ENCODE results near the gene TPRN.
"Not testable (repeated sequence)": the region's sequence is repeated elsewhere in the genome, so short reads cannot be mapped to it uniquely, and the experiment has no call there.

Gene TPRN, protein sequence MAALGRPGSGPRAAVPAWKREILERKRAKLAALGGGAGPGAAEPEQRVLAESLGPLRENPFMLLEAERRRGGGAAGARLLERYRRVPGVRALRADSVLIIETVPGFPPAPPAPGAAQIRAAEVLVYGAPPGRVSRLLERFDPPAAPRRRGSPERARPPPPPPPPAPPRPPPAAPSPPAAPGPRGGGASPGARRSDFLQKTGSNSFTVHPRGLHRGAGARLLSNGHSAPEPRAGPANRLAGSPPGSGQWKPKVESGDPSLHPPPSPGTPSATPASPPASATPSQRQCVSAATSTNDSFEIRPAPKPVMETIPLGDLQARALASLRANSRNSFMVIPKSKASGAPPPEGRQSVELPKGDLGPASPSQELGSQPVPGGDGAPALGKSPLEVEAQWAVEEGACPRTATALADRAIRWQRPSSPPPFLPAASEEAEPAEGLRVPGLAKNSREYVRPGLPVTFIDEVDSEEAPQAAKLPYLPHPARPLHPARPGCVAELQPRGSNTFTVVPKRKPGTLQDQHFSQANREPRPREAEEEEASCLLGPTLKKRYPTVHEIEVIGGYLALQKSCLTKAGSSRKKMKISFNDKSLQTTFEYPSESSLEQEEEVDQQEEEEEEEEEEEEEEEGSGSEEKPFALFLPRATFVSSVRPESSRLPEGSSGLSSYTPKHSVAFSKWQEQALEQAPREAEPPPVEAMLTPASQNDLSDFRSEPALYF

DNA sequence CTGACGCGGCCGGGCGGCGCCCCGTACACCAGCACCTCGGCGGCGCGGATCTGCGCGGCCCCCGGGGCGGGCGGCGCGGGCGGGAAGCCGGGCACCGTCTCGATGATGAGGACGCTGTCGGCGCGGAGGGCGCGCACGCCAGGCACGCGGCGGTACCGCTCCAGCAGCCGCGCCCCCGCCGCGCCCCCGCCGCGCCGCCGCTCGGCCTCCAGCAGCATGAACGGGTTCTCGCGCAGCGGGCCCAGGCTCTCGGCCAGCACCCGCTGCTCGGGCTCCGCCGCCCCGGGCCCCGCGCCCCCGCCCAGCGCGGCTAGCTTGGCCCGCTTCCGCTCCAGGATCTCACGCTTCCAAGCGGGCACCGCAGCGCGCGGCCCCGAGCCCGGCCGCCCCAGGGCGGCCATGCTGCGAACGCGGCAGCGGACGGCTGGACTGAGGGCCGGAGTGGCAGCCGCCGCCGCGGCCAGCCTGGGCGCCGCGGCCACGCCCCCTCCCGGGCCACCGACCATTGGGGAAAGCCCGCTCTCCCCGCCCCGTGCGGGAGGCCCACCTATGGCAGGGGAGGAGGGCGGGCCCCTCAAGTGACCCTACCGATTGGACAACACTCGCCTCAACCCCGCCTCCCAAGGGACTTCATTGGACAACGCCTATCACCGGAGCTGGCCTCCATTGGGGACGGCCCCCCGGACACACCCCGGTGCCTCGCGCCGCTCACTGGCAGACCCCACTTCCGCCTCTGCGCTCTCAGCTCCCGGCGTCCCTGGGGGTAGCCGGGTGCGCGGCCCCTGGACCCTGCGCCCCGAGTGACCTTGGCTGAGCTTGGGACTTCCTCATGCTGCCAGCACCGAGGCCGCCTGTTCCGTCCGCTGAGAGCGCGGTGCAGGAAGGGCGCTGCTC, at the start of gene TPRN:
TPRN (minus strand) TSS at position 431 of the 894 bp plus-strand sequence; CDS start at position 401, 30 bp downstream.
- peak; percentile 41 to 100 (median 98) for DNase-seq

DNA sequence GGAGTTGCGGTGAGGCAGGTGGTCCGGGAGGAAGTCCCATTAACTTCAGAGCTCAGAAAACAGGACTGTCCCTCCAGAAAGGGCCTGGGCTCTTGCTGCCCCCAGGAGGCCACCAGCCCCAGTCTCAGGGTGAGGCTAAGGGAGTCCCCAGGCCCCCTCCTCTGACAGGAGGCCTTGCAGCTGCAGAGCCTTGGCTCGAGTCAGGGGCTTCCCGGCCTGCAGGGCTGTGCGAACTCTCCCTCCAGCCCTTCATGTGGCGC, 47.3 kb upstream of the TPRN start:
- no peak for DNase-seq

DNA sequence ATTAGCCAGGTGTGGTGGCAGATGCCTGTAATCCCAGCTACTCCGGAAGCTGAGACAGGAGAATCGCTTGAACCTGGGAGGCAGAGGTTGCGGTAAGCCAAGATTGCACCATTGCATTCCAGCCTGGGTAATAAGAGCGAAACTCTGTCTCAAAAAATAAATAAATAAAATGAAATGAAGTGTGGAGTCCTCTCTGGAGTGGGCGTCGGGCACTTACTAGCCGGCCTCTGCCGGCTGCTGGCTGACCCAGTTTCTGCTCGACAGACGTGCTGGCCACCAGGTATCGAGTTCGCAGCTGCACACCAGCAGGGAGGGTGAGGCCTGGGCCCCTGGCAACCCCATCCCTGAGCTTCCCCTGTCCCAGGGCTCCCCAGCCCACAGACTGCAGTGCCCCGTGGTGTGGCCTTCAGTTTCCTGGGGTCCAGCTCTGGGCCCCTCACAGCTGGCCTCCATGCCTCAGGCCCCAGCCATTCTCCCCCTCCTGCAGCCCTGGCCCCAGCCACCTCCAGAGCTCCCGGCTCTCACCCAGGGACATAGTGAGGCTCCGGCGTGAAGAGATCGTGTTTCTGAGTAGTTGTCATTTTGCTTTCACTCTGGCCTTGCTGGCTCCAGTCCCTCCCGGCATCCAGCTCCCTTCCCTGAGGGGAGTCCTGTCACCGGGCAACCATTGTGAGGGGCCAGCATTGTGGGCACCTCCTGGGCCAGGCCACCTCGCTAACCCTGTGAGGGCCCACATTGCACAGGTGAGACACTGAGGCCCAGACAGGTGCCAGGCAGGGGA, 46.8 kb upstream of the TPRN start:
- DNase-seq = no peak

DNA sequence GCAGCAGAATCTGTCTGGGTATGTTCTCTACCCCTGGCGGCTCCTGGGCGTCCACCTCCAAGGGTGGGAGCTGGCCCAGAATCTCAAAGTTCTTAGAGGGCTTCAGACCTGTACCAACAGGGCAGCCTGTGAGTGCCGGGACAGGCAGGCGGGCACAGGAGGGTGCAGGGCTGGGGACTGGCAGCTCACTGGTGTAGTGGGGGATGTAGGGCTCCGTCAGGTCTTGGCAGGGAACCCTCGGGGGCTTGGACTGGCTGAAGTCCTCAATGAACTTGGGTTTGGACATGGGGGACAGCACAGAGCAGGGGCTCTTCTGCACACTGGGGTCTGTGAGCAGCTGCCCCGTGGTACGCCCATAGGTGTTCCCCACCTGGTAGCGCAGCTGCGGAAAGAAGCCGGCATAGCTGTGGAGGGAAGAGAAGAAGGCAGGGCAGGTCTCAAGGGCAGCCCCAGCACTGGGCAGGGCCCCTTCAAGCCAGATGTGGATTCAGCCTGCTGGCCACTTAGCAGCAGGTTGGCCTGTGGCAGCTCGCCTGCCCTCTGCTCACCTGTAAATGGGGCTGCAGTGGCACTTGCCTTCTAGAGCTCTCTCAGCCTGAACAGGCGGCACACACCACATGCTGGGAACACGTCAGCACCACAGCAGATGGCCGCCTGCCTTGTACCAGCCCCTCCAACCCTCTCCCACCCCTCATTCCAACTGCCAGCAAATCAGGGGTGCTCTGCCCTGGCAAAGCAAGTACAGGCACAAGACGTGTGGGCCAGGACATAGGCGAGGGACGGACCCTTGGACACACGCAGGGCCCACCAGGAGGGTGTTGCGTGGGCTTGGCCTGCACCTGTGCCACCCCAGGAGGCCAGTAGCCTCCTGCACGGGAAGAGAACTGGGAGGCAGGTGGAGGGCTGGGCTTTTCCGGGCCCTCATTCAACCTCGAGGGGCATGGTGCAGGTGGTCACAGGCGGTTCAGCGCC, 45.2 kb upstream of the TPRN start:
- DNase-seq = no peak

DNA sequence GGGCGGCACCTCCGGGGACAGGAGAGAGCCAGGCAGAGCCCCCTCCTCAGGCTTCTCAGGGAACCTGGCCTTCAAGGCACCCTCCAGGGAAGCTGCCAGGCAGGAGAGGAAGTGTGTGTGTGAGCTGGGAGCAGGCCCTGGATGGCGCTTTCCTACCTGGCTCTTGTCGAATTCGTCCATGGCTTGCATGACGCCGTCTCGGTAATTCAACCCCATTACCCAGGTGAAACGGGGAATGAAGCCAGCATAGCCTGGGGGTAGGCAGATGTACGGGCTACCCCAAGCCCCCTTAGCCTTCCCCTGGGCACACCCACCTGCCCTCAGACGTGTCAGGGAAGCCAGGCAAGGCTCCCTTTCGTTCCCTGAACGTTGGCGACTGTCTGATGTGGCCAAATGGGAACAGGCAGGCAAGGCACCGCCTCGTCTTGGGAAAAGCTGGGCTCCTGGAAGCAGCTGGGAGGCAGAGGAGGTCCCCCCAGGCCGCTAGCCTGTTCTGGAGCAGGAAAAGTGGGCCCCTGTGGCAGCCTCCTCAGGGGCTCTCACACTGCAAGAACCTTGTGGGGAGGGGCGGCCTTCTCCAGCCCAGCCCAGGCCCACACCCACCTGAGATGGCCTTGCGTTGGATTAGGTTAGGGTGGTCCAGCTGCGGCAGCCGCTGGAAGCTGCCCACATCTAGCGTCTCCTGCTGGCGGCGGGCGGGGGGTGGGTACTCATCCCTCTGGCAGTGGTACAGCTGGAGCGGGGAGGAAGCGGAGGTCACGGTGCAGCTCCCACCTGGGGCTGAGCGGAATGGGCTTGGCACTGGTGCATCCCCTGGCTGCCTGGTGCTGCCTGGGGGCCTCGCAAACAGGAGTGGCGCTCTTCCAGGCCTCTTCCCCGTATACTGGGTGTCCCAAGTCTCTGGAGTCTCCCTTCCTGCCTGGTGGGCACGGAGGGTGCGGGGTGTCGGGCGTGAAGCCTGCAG, 44.2 kb upstream of the TPRN start:
- no peak for DNase-seq

DNA sequence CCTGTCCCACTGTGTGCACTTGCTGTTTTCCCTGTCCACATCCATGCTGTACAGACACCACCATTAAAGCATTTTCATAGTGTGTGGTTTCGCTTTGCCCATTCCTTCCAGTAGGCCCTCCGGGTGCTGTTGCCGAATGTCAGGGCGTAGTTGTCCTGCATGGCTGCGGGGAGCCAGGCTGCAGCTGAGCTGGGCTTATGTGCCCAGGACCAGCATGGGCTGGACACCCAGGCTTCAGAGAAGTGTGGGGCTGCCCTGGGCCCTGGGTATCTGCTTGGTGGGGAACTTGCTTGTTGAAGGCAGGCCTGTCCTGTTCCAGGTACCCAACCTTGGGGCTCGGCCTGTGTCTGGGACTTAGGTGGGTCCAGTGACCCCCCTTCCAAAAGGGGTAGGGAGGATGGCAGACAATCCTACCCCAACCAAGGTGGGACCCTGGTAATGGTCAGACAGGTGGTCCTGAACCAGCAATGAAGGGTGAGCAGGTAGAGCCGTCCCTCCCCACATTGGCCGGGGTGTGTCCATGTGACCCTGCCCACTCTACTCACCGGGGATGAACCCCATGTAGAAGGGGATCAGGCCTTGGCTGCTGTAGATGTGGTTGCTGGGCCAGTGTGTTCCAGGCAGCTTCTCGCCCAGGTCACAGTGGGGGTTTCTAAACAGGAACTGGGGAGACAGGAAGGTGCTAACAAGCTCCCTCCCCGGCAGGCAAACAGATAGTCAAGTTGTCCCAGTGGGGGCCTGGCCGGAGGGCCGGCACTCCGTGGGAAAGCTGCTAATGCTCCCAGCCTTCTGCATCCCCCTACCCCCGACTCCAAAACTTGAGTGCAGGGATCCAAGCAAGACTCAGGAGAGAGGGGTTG, 43.3 kb upstream of the TPRN start:
- no peak for DNase-seq

DNA sequence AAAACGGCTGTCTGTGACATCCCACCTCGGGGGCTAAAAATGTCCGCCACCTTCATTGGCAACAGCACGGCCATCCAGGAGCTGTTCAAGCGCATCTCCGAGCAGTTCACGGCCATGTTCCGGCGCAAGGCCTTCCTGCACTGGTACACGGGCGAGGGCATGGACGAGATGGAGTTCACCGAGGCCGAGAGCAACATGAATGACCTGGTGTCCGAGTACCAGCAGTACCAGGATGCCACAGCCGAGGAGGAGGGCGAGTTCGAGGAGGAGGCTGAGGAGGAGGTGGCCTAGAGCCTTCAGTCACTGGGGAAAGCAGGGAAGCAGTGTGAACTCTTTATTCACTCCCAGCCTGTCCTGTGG, 42.7 kb upstream of the TPRN start:
- DNase-seq = not testable (repeated sequence)

DNA sequence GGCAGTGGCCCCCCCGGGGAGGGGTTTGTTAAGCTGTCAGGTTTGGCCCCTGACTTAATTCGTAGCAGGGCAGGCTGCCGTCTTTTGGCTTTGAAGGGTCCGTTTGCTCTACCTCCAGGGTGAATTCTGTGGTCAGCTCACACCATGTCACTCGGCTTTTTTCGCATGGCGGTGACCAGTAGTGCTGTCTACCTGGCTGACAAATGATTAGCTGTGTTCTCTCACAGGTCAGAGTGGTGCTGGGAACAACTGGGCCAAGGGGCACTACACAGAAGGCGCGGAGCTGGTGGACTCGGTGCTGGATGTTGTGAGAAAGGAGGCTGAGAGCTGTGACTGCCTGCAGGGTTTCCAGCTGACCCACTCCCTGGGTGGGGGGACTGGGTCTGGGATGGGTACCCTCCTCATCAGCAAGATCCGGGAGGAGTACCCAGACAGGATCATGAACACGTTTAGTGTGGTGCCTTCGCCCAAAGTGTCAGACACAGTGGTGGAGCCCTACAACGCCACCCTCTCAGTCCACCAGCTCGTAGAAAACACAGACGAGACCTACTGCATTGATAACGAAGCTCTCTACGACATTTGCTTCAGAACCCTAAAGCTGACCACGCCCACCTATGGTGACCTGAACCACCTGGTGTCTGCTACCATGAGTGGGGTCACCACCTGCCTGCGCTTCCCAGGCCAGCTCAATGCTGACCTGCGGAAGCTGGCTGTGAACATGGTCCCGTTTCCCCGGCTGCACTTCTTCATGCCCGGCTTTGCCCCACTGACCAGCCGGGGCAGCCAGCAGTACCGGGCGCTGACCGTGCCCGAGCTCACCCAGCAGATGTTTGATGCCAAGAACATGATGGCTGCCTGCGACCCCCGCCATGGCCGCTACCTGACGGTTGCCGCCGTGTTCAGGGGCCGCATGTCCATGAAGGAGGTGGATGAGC, 42.0 kb upstream of the TPRN start:
- DNase-seq = no peak

DNA sequence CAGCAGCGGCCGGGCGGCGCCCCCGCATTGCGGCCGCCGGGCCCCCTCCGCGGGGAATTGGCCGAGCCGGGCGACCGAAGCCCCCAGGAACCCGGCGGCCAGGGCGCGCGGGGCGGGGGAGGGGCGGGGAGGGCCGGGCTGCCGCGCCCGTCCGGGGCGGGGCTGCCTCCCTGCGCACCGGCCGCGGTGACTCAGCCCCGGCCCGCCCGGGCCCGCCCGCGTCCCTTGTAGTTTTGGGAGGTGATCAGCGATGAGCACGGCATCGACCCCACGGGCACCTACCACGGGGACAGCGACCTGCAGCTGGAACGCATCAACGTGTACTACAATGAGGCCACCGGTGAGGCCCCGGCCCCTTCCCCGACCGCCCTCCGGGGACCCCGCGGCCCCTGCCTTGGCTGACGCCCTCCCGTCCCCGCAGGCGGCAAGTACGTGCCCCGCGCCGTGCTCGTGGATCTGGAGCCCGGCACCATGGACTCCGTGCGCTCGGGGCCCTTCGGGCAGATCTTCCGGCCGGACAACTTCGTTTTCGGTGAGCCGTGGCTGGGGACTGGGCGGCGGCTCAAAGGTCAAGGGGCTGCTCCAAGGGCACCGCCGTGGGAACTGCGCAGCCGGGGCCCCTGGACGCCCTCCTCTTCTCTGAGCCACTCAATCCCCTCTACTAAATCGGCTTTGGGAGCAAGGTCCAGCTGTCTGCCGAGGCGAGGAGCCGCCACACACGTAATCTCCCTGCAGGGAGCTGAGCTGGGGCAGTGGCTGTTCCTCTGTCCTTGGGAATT, 41.1 kb upstream of the TPRN start:
- peak in 9 of 56 donors; percentile 32 to 74 (median 52) for DNase-seq

DNA sequence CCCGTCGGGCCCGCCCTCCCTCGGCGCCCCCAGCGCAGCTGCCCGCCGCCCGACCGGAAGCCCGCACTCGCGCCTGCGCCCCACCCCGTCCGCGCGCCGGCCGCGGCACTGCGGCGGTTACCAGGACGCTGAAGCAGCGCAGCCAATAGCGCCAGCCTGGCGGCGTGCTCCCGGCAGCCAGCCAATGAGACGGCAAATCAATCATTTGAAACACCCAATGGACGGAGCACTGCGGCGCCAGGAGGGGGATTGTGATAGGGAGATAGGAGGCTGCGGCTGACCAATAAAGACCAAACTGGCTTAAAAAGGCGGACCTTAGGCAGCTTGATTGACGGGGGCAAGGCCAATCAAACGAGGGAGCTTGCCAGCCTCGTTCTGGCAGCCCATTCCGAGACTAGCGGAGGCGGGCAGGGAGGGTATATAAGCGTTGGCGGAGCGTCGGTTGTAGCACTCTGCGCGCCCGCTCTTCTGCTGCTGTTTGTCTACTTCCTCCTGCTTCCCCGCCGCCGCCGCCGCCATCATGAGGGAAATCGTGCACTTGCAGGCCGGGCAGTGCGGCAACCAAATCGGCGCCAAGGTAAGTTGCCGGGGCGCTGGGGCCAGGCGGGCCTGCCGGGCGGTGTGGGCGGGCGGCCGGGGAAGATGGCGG, 40.4 kb upstream of the TPRN start, which contains the start of gene TUBB4B:
TUBB4B (plus strand) TSS at position 447 of the 649 bp plus-strand sequence; CDS start at position 521, 74 bp downstream.
- DNase-seq = peak; percentile 81 to 100 (median 99)

DNA sequence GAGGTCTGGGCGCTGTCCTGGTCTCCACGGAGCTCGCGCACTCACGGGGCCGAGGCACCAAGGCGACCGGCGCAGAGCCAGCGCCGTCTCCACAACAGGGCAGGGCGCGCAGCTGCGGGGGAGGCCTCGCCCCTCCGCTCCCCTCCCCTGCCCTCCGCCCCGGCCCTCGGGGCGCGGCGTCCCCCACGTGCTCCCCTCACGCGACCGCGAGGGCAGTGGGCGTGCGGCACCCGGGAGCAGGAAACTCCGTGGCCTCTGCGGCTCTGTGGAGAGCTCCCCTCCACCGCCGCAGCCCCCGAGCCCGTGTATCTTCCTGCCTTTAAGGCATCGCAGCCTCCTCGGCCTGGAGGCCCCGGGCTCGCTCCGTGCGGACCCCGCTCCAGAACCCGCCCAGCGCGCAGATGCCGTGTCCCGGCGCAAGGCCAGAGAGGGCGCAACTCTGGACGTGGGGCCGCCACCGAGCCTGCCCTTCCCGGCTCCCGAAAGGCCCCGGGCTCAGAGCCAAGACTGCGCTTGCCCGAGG, 39.8 kb upstream of the TPRN start:
- DNase-seq = peak in 50 of 56 donors; percentile 24 to 88 (median 72)

DNA sequence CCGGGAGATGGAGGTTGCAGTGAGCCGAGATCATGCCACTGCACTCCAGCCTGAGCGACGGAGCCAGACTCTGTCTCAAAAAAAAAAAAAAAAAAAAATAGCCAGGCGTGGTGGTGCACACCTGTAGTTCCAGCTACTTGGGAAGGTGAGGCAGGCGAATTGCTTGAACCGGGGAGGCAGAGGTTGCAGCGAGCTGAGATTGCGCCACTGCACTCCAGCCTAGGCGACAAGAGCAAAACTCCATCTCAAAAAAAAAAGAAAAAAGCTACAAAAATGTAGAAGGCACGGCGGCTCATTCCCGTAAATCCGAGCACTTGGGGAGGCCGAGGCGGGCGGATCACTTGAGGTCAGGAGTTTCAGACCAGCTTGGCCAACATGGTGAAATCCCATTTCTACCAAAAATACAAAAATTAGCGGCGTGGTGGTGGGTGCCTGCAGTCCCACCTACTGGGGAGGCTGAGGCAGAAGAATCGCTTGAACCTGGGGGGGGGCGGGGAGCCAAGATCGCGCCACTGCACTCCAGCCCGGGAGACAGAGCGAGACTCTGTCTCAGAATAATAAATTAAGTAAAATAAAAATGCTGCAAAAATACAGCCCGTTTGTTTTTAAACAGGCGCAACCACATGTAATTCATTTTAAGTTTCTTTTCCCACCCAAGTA, 39.1 kb upstream of the TPRN start:
- DNase-seq = not testable (repeated sequence)

DNA sequence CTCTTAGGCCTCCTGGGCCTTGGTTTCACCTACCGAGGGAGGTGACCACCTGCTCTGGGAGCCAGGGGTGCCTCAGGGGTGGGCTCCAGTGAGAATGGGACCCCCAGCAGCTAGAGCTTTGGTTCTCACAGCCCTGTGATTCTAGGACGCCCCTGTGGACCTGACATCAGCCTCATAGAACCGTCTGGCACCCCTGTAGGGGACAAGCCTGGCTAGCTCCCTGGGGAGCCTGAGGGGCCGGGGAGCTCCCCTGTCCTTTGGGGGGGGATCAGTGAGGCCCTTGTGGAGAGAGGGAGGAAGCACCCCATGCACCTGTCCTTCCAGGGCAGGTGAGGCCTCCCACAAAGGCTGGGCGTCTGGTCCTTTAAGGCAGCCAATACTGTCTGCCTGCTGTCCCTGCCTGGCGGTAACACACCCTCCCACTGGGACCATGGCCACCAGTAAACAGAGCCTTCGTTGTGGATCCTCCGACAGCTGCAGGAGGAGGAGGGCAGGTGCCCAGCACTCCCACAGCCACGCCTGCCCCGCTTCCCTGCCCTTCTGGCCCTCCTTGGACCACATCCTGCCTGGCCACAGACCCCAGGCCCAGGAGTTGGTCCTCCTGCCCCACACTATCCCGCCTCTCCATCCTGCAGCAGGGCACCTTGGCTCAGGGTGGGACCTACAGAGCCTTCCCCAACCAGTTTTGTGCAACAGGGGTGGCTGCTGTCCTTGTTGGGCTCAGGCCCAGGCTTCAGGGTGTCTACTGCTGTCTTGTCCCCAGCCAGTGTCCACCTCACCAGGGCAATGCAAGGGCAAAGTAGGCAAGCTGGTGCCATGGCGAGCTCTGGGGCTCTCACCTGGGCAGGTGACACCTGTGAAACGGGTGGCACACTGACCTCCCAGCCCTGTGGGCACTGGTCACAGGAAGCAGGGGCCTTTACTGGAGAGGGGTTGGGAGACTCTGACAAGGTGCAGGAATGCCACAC, 37.5 kb upstream of the TPRN start:
- DNase-seq = peak in 47 of 56 donors; percentile 14 to 90 (median 56)

Measured in amygdala (tissue), 56 donors.